Measurements from ENCODE around the gene SETD1B.

Gene SETD1B

DNA sequence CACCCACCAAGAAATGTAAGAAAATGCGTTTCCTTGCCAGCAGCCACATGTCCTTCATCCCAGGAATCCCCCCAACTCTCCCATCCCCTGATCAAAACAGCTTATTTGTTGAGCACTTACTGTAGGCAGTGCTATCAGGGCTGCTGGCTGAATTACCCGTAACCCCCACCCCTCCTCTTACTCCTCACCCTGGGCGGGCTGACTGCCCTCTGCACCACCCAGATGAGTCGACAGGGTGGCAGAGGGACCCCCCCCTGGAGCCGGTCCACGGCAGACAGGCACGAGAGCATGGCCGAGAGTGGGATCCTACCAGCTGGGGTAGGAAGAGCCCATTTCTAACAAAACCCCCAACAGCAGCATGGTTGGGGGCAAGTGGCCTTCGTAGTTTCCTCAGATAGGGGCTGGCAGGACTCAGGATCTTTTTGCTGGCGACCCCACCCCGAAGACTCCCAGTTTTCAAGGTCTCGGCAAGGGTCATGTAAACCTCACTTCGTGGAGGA, 9.2 kb upstream of the SETD1B start:
- Histone ChIP-seq H3K4me1 (peaks cover 86% of the 10 kb centered on the region), H4K20me1 (peaks cover 66% of the 10 kb centered on the region)

DNA sequence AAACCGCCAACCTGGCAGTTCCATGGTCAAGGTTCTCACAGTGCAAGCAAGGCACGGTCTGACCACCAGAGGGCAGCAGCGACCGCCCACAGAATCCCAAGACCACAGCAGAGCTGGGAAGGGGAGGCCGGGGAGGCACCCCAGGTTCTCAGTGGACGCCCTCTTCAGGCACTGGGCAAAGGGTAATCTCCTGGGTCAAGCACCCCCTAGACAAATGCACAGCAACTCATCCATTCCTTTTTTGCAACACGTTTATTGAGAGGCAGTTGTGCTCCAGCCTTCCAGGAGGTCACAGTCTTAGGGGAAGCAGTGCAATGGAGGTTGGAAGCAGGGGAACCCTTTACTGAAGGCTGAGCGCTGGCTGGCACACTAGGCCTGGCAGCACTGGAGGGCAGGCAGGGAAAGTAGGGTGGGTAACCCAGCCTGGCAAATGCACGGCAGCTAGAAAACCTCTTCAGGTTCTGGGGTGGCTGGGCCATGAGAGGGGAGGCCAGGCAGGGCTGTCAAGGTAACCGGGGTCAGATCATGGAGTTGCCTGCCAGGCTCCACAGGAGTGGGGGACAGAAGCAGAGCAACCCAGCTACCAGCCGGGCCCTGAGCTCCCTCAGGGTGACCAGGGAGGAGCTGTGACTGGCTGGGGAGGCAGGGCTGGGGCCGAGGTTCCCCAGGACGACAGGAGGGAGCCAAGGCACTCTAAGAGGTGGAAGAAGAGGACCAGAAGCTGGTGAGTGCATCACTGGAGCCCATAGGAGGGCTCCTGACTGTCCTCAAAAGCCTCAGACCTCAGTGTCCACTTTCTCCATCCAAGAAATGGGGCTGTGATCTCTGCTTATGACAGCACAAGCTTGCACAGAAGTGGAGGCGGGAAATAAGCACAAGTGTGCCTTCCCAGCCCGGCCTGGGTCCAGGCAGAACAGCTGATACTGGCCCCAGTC, 8.5 kb upstream of the SETD1B start:
- peaks cover 66% of the 10 kb centered on the region for H4K20me1 ChIP-seq
- no peaks in the 10 kb centered on the region for H3K27me3 ChIP-seq
- peaks cover 30% of the 10 kb centered on the region for H3K36me3 ChIP-seq
- H3K27ac ChIP-seq, result peak overlapping the region; percentile 88
- H3K9me3 ChIP-seq, result no peaks in the 10 kb centered on the region
- peak overlapping the region; percentile 93 for H3K4me2 ChIP-seq
- peaks cover 80% of the 10 kb centered on the region for H3K4me1 ChIP-seq
- peak overlapping the region; percentile 84; the same call in 1 of the 2 replicates for H3K4me3 ChIP-seq
- peak overlapping the region; percentile 71 for H3K9ac ChIP-seq
- TF ChIP-seq Cebpa-rat (IDR thresholded peaks at IDR 0.05), result no peak

More for the DNA sequence above, 9.2 kb upstream of the SETD1B start:
- peak overlapping the region; percentile 93 for H3K4me2 ChIP-seq
- peak overlapping the region; percentile 71 for H3K9ac ChIP-seq
- H3K27me3 ChIP-seq, result no peaks in the 10 kb centered on the region
- TF ChIP-seq Cebpa-rat (IDR thresholded peaks at IDR 0.05), result no peak
- H3K9me3 ChIP-seq, result no peaks in the 10 kb centered on the region
- H3K4me3 ChIP-seq, result peak overlapping the region; percentile 84
- H3K36me3 ChIP-seq, result peaks cover 30% of the 10 kb centered on the region
- H3K27ac ChIP-seq, result peak overlapping the region; percentile 88

DNA sequence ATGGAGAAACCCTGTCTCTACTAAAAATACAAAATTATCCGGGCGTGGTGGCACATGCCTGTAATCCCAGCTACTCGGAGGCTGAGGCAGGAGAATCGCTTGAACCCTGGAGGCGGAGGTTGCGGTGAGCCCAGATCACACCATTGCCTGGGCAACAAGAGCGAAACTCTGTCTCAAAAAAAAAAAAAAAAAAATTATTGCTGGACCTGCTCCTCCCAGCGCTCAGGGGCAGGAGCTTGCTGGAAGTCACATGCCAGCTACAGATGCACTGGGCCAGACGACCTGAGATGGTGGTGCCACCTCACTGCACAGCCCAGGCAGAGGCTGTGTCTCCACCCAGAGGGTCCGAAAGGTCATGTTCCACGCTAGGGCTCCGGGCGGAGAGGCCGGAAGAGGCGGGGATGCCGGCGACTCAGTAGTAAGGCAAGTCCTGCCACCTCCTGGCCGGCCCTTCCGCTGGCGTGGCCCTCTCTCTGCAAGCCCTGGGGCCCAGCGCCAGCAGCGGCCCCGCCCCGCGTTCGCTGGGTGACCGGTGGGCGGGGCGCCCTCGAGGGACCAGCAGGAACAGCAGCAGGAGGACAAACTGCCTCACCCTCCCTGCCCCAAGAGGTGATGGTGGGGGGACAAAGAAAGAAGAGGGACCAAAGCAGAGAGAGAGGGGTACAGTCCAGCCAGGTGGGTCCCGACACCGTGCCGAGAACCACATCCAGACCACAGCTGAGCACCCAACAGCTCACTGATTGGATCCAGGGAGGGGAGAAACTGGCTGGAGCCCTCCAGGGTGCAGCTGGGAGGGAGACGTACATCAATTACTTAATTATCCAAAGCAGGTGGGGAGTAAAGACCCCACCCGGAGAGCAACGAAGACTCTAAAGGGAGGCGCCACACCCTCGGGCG, 6.7 kb upstream of the SETD1B start:
- Histone ChIP-seq H3K36me3 (peaks cover 30% of the 10 kb centered on the region), H3K27ac (peak overlapping the region; percentile 88), H3K4me2 (peak overlapping the region; percentile 93), H3K4me1 (peaks cover 62% of the 10 kb centered on the region), H3K4me3 (0 out of 2 replicates have a peak overlapping the region, but pooled peaks have one; percentile 96), H3K9ac (peak overlapping the region; percentile 66), H4K20me1 (peaks cover 58% of the 10 kb centered on the region), H3K27me3 (no peaks in the 10 kb centered on the region), H3K9me3 (no peaks in the 10 kb centered on the region)
- TF ChIP-seq Cebpa-rat (IDR thresholded peaks at IDR 0.05), result no peak

- Histone ChIP-seq H3K9ac (peak overlapping the region; percentile 66), H3K9me3 (no peaks in the 10 kb centered on the region), H3K4me2 (peak overlapping the region; percentile 93), H3K27me3 (no peaks in the 10 kb centered on the region), H3K27ac (peak overlapping the region; percentile 79), H4K20me1 (peaks cover 50% of the 10 kb centered on the region), H3K4me1 (peaks cover 53% of the 10 kb centered on the region), H3K4me3 (peak overlapping the region; percentile 96), H3K36me3 (peaks cover 30% of the 10 kb centered on the region)
- TF ChIP-seq Cebpa-rat (IDR thresholded peaks at IDR 0.05), result no peak
Observed at GRCh38 chr12:121797937-121798786, 5.6 kb upstream of the SETD1B start.

DNA sequence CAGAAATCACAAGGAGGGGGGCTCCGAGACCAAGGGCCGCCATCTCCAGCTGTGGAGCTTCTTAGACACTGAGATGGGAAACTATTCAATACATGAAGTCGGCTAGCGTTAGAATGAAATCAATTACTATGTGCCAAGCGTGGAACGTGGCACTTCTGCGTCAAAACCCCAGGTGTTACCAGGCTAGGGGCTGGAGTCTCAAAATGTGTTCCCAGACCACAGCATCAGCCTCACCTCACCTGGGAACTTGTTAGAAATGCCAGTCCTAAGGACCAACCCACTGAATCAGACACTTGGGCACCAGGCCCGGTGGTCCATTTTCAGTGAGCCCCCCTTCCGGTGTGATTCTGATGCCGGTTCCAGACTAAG, 5.0 kb upstream of the SETD1B start:
- Histone ChIP-seq H3K9me3 (no peaks in the 10 kb centered on the region), H3K4me3 (peak overlapping the region; percentile 96), H3K4me2 (peak overlapping the region; percentile 93), H3K36me3 (peaks cover 30% of the 10 kb centered on the region), H3K4me1 (peaks cover 53% of the 10 kb centered on the region), H3K27me3 (no peaks in the 10 kb centered on the region), H4K20me1 (peaks cover 50% of the 10 kb centered on the region), H3K9ac (peak overlapping the region; percentile 66), H3K27ac (peak overlapping the region; percentile 79)
- TF ChIP-seq Cebpa-rat (IDR thresholded peaks at IDR 0.05), result no peak

GRCh38 chr12:121799156-121799841, 4.5 kb upstream of the SETD1B start:
- H3K4me3 ChIP-seq, result peak overlapping the region; percentile 96
- TF ChIP-seq Cebpa-rat (IDR thresholded peaks at IDR 0.05), result no peak
- H3K9ac ChIP-seq, result peak overlapping the region; percentile 100
- H3K9me3 ChIP-seq, result no peaks in the 10 kb centered on the region
- H3K27ac ChIP-seq, result peak overlapping the region; percentile 100
- H4K20me1 ChIP-seq, result peaks cover 50% of the 10 kb centered on the region
- H3K36me3 ChIP-seq, result peaks cover 30% of the 10 kb centered on the region
- no peaks in the 10 kb centered on the region for H3K27me3 ChIP-seq
- peaks cover 51% of the 10 kb centered on the region for H3K4me1 ChIP-seq
- peak overlapping the region; percentile 93 for H3K4me2 ChIP-seq

GRCh38 chr12:121799842-121800693, 3.7 kb upstream of the SETD1B start:
- H3K4me2 ChIP-seq, result peak overlapping the region; percentile 93
- H3K9ac ChIP-seq, result peak overlapping the region; percentile 100
- H3K4me3 ChIP-seq, result peak overlapping the region; percentile 96
- no peaks in the 10 kb centered on the region for H3K9me3 ChIP-seq
- H3K27me3 ChIP-seq, result no peaks in the 10 kb centered on the region
- no peak for TF ChIP-seq Cebpa-rat (IDR thresholded peaks at IDR 0.05)
- H3K36me3 ChIP-seq, result peaks cover 30% of the 10 kb centered on the region
- peak overlapping the region; percentile 100 for H3K27ac ChIP-seq
- peaks cover 44% of the 10 kb centered on the region for H3K4me1 ChIP-seq
- H4K20me1 ChIP-seq, result peaks cover 43% of the 10 kb centered on the region
